ENCODE results near the gene VEGFA. TPM values are rescaled to one million over a fixed set of nuclear protein-coding genes. Genes with fewer than 3 reads are reported as not detected.

VEGFA gene
- total RNA-seq, 1 donor from 2014 or later, result 194 TPM

DNA sequence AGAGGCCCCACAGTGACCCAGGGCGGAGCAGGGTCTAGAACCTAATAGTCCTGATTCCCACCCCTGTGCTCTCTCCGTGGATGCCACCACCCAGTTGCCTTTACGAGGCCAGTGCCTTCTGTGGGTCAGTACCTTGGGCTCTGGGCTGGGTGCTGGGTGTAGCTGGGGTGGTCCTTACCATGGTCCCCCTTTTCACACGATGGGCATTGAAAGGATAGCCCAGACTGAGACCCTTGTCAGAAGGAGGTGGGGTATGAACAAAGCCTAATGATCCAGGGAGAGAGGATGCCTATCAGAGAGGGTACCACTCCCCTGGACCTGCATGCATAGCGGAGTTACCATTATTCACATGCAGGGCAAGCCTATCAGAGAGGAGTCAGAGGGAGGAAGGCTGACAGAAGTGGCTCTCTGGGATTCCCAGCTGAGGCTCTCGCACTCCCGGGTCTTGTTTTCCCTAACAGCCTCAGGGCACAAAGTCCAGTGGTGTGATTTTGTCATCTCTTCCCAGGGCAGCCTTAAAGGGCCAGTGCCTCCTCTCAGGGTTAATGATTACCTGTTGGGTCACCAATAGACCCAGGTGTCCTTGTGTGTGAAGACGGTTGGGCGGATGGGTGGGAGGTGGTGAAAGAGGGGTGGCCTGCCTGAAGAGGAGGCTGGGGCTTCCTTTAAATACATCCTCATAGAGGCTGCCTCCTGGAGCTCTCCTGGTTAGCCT, 36.2 kb downstream of the VEGFA start:
- no peak overlapping the region for H3K4me3 ChIP-seq
- H3K27ac ChIP-seq, result no peak overlapping the region
- no peaks in the 10 kb centered on the region for H3K9me3 ChIP-seq
- intact Hi-C loops (cut with DNase I), result no loop called here
- no peaks in the 10 kb centered on the region for H3K4me1 ChIP-seq
- no peaks in the 10 kb centered on the region for H3K36me3 ChIP-seq
- no peak for TF ChIP-seq POLR2AphosphoS5 (IDR thresholded peaks at IDR 0.05; ENCODE audit: insufficient read depth in 1 of 2, low read depth in 1 of 2)
- TF ChIP-seq, protein P1, sequence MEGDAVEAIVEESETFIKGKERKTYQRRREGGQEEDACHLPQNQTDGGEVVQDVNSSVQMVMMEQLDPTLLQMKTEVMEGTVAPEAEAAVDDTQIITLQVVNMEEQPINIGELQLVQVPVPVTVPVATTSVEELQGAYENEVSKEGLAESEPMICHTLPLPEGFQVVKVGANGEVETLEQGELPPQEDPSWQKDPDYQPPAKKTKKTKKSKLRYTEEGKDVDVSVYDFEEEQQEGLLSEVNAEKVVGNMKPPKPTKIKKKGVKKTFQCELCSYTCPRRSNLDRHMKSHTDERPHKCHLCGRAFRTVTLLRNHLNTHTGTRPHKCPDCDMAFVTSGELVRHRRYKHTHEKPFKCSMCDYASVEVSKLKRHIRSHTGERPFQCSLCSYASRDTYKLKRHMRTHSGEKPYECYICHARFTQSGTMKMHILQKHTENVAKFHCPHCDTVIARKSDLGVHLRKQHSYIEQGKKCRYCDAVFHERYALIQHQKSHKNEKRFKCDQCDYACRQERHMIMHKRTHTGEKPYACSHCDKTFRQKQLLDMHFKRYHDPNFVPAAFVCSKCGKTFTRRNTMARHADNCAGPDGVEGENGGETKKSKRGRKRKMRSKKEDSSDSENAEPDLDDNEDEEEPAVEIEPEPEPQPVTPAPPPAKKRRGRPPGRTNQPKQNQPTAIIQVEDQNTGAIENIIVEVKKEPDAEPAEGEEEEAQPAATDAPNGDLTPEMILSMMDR (IDR thresholded peaks at IDR 0.05), result no peak
- no peak for TF ChIP-seq POLR2A (IDR thresholded peaks at IDR 0.05)
- DNase-seq (ENCODE audit: extremely low spot score in 2 of 2), result no peak
- H3K27me3 ChIP-seq, result no peaks in the 10 kb centered on the region

DNA sequence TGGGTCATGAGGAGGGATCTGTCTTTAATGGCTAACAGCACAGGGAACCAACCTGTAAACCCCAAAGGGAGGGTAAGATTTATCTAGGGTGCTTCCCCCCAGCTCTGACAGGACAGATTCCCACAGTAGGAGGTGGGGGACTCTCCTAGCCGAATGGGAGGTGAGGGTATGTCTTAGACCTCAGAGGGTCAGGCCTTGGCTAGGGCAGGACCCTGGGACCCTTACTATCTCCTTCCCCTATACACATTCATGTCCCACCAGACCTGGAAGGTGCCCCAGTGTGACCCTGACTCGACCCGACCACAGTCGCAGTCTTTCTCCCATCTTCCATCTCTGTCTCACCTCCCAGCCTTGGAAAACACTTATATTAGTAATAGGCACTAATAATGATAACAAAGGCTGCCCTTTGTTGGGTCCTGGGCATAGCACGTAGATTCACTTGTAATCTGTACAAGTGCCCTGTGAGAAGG, 36.8 kb downstream of the VEGFA start:
- Histone ChIP-seq H3K9me3 (no peaks in the 10 kb centered on the region), H3K4me1 (no peaks in the 10 kb centered on the region), H3K27ac (no peak overlapping the region), H3K4me3 (no peak overlapping the region), H3K36me3 (no peaks in the 10 kb centered on the region), H3K27me3 (no peaks in the 10 kb centered on the region)
- intact Hi-C loops (cut with DNase I), result no loop called here
- TF ChIP-seq POLR2A (IDR thresholded peaks at IDR 0.05), result no peak
- TF ChIP-seq POLR2AphosphoS5 (IDR thresholded peaks at IDR 0.05; ENCODE audit: insufficient read depth in 1 of 2, low read depth in 1 of 2), result no peak
- TF ChIP-seq, protein P1 (IDR thresholded peaks at IDR 0.05), result no peak
- no peak for DNase-seq (ENCODE audit: extremely low spot score in 2 of 2)

DNA sequence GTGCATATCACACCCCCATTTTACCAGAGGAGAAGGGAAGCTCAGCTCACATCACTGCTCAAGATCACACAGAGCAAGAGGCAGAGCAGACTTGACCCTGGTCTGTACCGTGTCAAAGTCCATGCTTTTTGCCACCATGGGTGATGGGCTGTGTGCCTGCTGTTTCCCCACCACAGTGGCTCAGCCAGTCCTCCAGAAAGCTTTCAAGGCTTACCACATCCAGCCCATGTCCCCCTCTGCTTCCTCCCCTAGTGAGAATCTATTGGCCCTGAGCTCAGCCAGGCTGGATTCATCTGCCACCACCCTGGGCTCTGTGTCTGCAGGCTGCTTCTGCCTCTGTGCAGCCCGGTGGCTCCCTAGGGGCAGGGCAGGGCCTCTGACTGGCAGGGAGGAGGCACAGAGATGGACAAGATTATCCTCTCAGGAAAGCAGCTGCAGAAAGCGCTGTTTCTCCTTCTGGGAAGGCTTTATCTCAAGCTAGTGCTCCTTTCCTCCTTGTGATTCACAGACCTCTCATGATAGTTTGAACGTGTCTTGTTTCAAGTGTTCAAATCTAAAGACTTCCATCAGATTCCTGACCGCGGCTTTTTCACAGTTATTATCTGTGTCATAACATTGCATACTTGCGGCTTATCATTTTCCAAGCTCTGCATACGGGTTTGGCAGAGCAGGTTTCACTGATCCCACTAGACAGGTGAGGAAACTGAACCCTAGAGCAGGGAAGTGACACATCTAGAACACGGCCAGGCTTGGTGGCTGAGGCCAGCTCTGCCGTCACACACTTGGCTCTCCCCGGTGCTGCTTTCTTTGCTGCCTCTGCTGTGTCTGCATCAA, 37.4 kb downstream of the VEGFA start:
- Histone ChIP-seq H3K36me3 (no peaks in the 10 kb centered on the region), H3K4me1 (no peaks in the 10 kb centered on the region), H3K4me3 (no peak overlapping the region), H3K27ac (no peak overlapping the region), H3K27me3 (no peaks in the 10 kb centered on the region), H3K9me3 (no peaks in the 10 kb centered on the region)
- intact Hi-C loops (cut with DNase I), result no loop called here
- TF ChIP-seq, protein P1 (IDR thresholded peaks at IDR 0.05), result no peak
- no peak for DNase-seq (ENCODE audit: extremely low spot score in 2 of 2)

DNA sequence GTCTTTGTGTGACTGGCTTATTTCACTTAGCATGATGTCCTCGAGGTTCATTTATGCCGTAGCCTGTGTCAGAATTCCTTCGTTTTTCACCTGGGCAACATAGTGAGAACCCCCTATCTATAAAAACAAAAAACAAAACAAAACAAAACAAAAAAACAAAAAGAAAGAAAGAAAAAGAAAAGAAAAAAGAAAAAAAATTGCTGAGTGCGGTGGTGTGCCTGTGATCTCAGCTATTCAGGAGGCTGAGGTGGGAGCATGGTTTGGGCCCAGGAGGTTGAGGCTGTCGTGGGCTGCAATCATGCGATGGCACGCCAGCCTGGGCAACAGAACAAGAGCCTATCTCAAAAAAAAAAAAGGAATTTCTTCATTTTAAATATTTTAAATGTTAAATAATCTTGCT, 38.4 kb downstream of the VEGFA start:
- no peak overlapping the region for H3K4me3 ChIP-seq
- intact Hi-C loops (cut with DNase I), result no loop called here
- H3K27me3 ChIP-seq, result no peaks in the 10 kb centered on the region
- H3K27ac ChIP-seq, result no peak overlapping the region
- TF ChIP-seq, protein P1 (IDR thresholded peaks at IDR 0.05), result no peak
- TF ChIP-seq POLR2A (IDR thresholded peaks at IDR 0.05), result no peak
- TF ChIP-seq POLR2AphosphoS5 (IDR thresholded peaks at IDR 0.05; ENCODE audit: insufficient read depth in 1 of 2, low read depth in 1 of 2), result no peak
- no peaks in the 10 kb centered on the region for H3K36me3 ChIP-seq
- DNase-seq (ENCODE audit: extremely low spot score in 2 of 2), result no peak
- H3K9me3 ChIP-seq, result no peaks in the 10 kb centered on the region
- no peaks in the 10 kb centered on the region for H3K4me1 ChIP-seq

Data from vagina (tissue), 2 donors.